ENCODE data around the gene NOTCH2. TPM values are rescaled to one million over a fixed set of nuclear protein-coding genes. Genes with fewer than 3 reads are reported as not detected.

NOTCH2 gene
- total RNA-seq, 1 donor from 2014 or later, result 3.5 TPM

GRCh38 chr1:119914071-119914470 is 155.4 kb downstream of the NOTCH2 start:
- Mint-ChIP-seq H3K9me3 (ENCODE audit: unreplicated experiment) (no peaks in the 10 kb centered on the region), H3K4me1 (ENCODE audit: low read depth, unreplicated experiment) (peaks cover 10% of the 10 kb centered on the region), H3K36me3 (ENCODE audit: unreplicated experiment) (peaks cover 10% of the 10 kb centered on the region), H3K27me3 (ENCODE audit: unreplicated experiment) (no peaks in the 10 kb centered on the region), H3K27ac (ENCODE audit: unreplicated experiment) (no peak overlapping the region), H3K4me3 (ENCODE audit: unreplicated experiment) (no peak overlapping the region)
- no peak for TF ChIP-seq CTCF (IDR thresholded peaks at IDR 0.05; ENCODE audit: partially characterized antibody, unreplicated experiment)
- no peak for DNase-seq

- no peak for TF ChIP-seq CTCF (IDR thresholded peaks at IDR 0.05; ENCODE audit: partially characterized antibody, unreplicated experiment)
- Mint-ChIP-seq H3K27me3 (ENCODE audit: unreplicated experiment) (no peaks in the 10 kb centered on the region), H3K4me3 (ENCODE audit: unreplicated experiment) (no peak overlapping the region), H3K36me3 (ENCODE audit: unreplicated experiment) (peaks cover 10% of the 10 kb centered on the region), H3K4me1 (ENCODE audit: low read depth, unreplicated experiment) (peaks cover 19% of the 10 kb centered on the region), H3K27ac (ENCODE audit: unreplicated experiment) (no peak overlapping the region), H3K9me3 (ENCODE audit: unreplicated experiment) (peaks cover 1% of the 10 kb centered on the region)
- DNase-seq, result no peak
These were observed 156.5 kb downstream of the NOTCH2 start for GRCh38 chr1:119912963-119913362.

GRCh38 chr1:119911775-119912174 is 157.7 kb downstream of the NOTCH2 start:
- H3K27me3 Mint-ChIP-seq (ENCODE audit: unreplicated experiment), result no peaks in the 10 kb centered on the region
- DNase-seq, result no peak
- peaks cover 8% of the 10 kb centered on the region for H3K36me3 Mint-ChIP-seq (ENCODE audit: unreplicated experiment)
- peaks cover 1% of the 10 kb centered on the region for H3K9me3 Mint-ChIP-seq (ENCODE audit: unreplicated experiment)
- TF ChIP-seq CTCF (IDR thresholded peaks at IDR 0.05; ENCODE audit: partially characterized antibody, unreplicated experiment), result no peak
- peaks cover 19% of the 10 kb centered on the region for H3K4me1 Mint-ChIP-seq (ENCODE audit: low read depth, unreplicated experiment)
- no peak overlapping the region for H3K4me3 Mint-ChIP-seq (ENCODE audit: unreplicated experiment)
- no peak overlapping the region for H3K27ac Mint-ChIP-seq (ENCODE audit: unreplicated experiment)

- Mint-ChIP-seq H3K27ac (ENCODE audit: unreplicated experiment) (no peak overlapping the region), H3K36me3 (ENCODE audit: unreplicated experiment) (peaks cover 7% of the 10 kb centered on the region), H3K27me3 (ENCODE audit: unreplicated experiment) (peaks cover 2% of the 10 kb centered on the region), H3K4me1 (ENCODE audit: low read depth, unreplicated experiment) (peaks cover 19% of the 10 kb centered on the region), H3K4me3 (ENCODE audit: unreplicated experiment) (no peak overlapping the region), H3K9me3 (ENCODE audit: unreplicated experiment) (peaks cover 1% of the 10 kb centered on the region)
- no peak for TF ChIP-seq CTCF (IDR thresholded peaks at IDR 0.05; ENCODE audit: partially characterized antibody, unreplicated experiment)
- DNase-seq, result no peak
These were observed 158.8 kb downstream of the NOTCH2 start for GRCh38 chr1:119910618-119911017.

- Mint-ChIP-seq H3K27me3 (ENCODE audit: unreplicated experiment) (peaks cover 2% of the 10 kb centered on the region), H3K9me3 (ENCODE audit: unreplicated experiment) (peaks cover 1% of the 10 kb centered on the region), H3K4me1 (ENCODE audit: low read depth, unreplicated experiment) (peaks cover 19% of the 10 kb centered on the region), H3K27ac (ENCODE audit: unreplicated experiment) (no peak overlapping the region), H3K4me3 (ENCODE audit: unreplicated experiment) (no peak overlapping the region), H3K36me3 (ENCODE audit: unreplicated experiment) (peaks cover 9% of the 10 kb centered on the region)
- no peak for DNase-seq
- TF ChIP-seq CTCF (IDR thresholded peaks at IDR 0.05; ENCODE audit: partially characterized antibody, unreplicated experiment), result no peak
These were observed 159.4 kb downstream of the NOTCH2 start for GRCh38 chr1:119909890-119910596.

Data from glutamatergic neuron (in vitro differentiated cells).